Superior temporal gyrus (tissue), 1 donor: ENCODE data around the gene HES4.

Experiments used
- DNase-seq: peaks from one replicate; pipeline ENCODE4 v3.0.0-alpha.2; 2016; ENCODE audit errors: extremely low spot score

HES4 gene

DNA sequence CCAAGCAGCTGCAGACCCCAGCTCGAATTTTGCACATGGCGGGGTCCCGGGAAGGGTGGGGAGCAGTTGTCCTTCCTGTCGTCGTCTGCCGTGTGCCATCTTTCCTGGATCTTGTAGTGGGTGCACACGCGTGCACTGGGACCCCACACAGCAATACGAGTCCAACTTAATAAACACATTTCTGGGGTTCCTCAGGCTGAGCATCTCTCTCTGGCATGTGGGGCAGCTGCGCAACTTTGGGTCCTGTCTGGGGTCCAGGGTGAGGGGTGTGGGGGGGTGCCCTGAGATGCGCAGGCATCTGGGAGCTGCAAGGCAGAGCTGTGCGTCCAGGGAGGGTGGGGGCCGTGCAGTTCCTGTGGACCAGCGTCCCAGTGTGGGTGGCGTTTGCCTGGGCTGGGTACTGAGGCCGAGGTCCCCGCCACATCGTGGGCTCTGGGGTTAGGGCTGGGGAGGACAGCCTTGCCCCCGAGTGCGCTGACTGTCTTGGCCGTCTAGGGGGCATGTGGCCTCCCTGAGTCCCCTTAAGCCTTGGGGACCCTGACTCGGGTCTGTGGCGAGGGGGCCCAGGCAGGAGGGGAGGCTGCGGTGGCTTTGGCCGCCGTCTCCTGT, 34.3 kb downstream of the HES4 start:
- DNase-seq = no peak

GRCh38 chr1:964691-965525, 35.0 kb downstream of the HES4 start:
- DNase-seq = no peak

DNA sequence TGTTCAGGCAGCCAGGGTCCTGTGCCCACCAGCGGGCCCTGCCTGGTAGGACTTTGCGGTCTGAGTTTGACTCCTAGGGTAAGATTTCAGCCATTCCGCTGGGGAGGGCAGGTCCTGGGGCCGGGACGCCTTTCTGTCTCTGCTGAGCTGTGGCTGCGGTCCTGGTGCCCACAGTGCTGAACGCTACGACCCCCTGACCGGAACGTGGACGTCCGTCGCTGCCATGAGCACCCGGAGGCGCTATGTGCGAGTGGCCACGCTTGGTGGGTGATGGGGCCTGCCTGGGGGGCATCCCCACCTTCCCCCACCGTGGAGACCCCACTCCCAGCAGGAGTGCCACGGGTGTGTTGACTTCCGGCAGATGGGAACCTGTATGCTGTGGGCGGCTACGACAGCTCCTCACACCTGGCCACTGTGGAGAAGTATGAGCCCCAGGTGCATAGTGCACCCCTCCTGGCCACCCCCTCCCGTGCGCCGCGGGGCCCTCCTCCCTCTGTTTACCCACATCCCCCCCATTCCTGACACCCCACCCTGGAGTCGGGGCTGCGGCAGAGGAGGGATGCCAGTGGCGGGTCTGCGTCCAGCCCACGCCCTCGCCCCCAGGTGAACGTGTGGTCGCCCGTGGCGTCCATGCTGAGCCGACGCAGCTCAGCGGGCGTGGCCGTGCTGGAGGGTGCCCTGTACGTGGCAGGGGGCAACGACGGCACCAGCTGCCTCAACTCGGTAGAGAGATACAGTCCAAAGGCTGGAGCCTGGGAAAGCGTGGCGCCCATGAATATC, 36.0 kb downstream of the HES4 start:
- DNase-seq = no peak

GRCh38 chr1:963301-963651, 36.6 kb downstream of the HES4 start:
- DNase-seq = no peak

DNA sequence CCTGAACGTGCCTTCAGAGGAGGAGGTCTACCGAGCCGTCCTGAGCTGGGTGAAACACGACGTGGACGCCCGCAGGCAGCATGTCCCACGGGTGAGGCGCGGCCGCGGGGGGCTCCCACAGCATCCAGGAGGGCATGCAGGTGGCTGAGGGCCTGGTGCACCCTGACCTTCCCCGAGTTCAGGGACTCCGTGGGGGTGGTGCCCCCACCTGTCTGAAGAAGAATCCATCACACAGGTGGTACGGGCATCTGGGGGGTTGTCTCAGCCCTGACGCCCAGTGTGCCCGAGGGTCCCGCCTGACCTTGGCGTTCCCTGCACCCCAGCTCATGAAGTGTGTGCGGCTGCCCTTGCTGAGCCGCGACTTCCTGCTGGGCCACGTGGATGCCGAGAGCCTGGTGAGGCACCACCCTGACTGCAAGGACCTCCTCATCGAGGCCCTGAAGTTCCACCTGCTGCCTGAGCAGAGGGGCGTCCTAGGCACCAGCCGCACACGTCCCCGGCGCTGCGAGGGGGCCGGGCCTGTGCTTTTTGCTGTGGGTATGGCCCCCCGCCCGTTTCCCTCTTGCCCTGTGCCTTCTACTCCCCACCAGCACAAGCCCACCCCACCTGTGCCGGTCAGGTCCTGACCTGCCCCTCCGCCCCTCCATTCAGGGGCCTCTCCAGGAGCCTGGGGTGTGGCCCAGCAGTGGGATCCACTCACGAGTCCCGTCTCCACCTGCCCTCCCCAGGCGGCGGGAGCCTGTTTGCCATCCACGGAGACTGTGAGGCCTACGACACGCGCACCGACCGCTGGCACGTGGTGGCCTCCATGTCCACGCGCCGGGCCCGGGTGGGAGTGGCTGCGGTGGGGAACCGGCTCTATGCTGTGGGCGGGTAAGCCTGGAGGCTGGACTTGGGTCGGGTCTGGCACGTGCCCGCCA, 37.3 kb downstream of the HES4 start:
- no peak for DNase-seq

DNA sequence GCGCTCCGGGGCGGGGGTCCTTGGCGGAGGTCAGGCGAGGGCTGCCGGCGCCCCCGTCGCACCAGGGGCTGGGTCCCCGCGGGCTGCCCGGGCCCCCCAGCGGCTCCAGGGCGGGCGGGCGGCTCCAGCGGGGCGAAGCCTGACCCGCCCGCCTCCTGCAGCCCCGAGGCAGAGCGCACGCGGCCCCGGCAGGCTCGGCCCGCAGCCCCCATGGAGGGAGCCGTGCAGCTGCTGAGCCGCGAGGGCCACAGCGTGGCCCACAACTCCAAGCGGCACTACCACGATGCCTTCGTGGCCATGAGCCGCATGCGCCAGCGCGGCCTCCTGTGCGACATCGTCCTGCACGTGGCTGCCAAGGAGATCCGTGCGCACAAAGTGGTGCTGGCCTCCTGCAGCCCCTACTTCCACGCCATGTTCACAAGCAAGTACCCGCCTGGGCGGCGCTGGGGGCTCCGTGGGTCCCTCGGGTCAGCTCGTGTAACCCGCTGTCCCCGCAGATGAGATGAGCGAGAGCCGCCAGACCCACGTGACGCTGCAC, 38.7 kb downstream of the HES4 start:
- DNase-seq = no peak

DNA sequence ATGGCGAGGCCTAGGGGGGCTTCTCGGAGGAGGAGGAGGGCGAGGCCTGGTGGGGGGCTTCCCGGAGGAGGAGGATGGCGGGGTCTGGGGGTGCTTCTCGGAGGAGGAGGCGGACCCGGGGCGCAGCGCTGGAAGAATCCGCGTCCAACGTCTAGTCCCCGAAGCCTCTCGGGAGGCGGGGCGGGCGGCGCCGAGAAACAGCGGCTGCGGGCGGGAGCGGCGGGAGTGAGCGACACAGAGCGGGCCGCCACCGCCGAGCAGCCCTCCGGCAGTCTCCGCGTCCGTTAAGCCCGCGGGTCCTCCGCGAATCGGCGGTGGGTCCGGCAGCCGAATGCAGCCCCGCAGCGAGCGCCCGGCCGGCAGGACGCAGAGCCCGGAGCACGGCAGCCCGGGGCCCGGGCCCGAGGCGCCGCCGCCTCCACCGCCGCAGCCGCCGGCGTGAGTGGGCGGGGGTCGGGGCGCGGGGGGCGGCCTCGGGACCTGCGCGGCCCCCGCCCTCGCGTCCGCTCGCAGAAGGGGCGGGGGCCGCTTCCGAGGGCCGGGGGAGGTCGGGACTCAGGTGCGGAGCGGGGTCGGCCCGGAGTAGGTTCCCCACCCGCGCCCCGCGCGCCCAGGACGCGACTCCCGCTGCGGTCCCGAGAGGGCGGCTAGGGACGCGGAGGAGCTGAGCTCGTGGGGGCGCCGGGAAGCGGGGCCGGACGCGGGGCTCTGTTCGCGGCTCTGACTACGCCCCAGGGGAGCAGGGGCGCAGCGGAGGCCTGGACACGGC, 39.4 kb downstream of the HES4 start, which contains the start of gene KLHL17:
KLHL17 (plus strand) TSS at position 222 of the 769 bp plus-strand sequence; CDS start at position 332, 110 bp downstream.
- peak; percentile 60 for DNase-seq

DNA sequence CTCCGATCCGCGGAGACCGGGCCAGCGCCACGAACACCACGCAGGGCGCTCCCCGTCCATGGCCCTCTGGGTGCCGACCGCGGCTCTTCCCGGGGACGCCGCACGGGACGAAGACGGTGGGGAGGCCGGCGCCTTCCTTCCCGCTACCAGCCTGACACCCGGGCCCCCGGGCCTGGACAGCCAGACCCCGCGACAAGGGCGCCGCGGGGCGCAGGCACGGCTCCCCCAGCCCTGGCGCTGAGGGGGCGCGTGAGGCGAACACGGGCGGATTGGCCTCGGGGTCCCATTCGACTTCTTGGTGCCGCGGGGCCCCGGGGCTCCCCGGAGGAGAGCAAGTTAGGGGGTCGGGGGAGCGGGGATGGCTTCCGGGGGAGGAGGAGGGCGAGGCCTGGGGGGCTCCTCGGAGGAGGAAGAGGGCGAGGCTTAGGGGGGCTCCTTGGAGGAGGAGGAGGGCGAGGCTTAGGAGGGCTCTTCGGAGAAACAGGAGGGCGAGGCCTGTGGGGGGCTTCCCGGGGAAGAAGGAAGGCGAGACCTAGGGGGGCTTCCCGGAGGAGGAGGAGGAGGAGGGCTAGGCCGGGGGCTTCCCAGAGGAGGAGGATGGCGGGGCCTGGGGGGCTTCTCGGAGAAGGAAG, 40.0 kb downstream of the HES4 start:
- DNase-seq = no peak

- DNase-seq = peak; percentile 86
Measured at GRCh38 chr1:958823-959730, 40.8 kb downstream of the HES4 start, which contains the start of gene NOC2L. Gene NOC2L (minus strand): TSS chr1:959256. CDS start chr1:959240, 16 bp downstream.

- DNase-seq = no peak
Measured at GRCh38 chr1:956636-957035, 43.3 kb downstream of the HES4 start.

DNA sequence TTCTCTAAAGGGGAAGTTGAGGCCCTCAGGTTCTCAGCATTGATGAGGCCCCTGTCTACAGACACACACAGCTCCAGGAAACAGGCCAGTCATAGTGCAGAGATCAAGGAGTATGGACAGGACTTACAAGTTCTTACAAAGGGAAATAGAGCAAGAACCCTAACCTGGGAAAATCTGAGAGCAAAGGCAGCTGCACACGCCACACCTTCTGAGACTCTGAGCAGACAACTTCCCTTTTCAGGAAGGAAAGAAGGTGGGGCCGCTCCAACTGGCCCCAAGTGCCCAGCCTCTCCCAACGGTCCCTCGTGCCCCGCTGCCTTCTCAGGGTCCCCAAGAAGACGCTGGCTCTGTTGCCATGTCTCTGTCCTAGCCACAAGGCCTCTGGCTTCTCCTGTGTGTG, 44.4 kb downstream of the HES4 start:
- DNase-seq = no peak

- no peak for DNase-seq
Measured at GRCh38 chr1:954927-955326, 45.0 kb downstream of the HES4 start.

- DNase-seq = no peak
Measured at GRCh38 chr1:953524-954320, 46.2 kb downstream of the HES4 start.

DNA sequence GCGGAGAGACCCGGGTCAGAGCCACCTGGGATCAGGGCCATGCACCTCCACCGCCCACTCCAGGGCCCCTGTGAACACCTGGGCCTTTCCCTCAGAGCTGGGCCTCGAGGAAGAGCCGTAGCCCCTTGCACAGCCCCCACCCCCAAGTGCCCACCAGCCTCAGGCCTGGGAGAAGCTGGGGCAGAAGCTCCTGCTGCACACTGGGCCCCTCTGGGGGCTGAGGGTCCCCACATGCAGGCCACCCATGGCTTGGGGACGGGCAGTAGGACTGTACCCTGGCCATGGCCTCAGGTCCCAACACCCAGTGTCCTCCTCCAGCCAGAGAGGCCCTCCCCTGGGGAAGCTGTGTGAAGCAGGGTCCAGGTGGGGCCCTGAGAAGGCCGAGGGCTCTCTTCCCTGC, 47.3 kb downstream of the HES4 start:
- DNase-seq = no peak

DNA sequence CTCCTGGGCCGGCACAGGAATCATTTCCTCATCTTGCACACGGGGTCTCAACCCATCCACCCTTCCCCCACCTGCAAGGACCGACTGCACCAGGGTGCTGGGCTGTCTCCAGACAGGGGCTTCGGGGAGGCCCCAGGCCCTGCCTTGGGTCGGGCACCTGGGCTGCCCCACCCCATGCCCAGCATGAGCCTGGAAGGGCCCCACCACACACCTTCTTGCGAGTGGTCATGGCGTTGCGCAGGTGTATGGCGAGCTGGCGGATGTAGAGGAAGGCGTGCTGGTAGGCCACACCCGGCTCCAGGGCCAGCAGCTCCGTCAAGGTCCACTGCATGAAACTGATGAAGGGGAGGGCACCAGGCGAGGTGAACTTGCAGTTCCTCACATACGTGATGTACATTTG, 47.7 kb downstream of the HES4 start:
- no peak for DNase-seq

DNA sequence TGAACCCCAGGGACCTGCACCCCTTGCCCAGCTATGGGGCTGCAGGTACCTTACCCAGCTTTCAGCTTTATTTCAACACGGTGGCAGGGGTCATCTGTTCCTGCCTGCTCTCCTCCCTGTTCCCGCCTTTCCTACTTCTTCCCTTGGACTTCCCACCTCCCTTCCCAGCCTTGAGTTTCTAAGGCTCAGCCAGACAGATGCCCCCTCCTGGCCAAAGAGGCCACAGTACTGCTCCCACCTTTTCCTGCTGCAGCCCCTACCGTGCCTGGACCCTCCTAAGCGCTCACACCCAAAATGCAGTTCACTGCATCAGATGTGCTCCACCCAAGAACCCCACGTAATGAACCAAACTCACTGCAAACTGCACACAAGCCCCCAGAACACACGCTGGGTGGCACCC, 48.5 kb downstream of the HES4 start:
- DNase-seq = no peak

GRCh38 chr1:950881-951280, 49.0 kb downstream of the HES4 start:
- no peak for DNase-seq

DNA sequence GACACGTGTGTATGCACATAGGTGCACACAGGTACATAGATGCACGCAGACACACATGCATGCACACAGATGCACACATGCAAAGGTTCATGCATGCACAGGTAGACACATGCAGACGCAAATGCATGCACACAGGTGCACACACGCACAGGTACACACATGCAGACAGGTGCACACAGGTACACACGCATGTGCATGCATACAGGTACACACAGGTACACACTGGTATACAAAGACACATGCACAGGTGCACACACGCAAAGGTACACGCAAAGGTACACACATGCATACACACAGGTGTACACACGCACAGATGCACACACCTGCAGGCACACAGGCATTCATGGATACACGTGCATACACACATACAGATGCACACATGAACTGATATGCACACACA, 49.6 kb downstream of the HES4 start:
- no peak for DNase-seq
